ENCODE results near the gene LAMTOR5.

The LAMTOR5 gene

GRCh38 chr1:110385369-110385768 lies 22.1 kb downstream of the LAMTOR5 start:
- DNase-seq: no peak

- DNase-seq: no peak
Observed at GRCh38 chr1:110384581-110385321, 22.7 kb downstream of the LAMTOR5 start.

- no peak for DNase-seq
Observed at GRCh38 chr1:110383251-110383990, 24.1 kb downstream of the LAMTOR5 start.

GRCh38 chr1:110380672-110381283 lies 26.7 kb downstream of the LAMTOR5 start:
- DNase-seq: no peak

- DNase-seq: no peak
Observed at GRCh38 chr1:110375490-110375889, 32.0 kb downstream of the LAMTOR5 start.

- DNase-seq: no peak
Observed at GRCh38 chr1:110370827-110371226, 36.7 kb downstream of the LAMTOR5 start.

- DNase-seq: no peak
Observed at GRCh38 chr1:110364221-110364620, 43.3 kb downstream of the LAMTOR5 start.

GRCh38 chr1:110361856-110362255 lies 45.6 kb downstream of the LAMTOR5 start:
- no peak for DNase-seq

- no peak for DNase-seq
Observed at GRCh38 chr1:110360431-110360830, 47.1 kb downstream of the LAMTOR5 start.

- no peak for DNase-seq
Observed at GRCh38 chr1:110356379-110356778, 51.1 kb downstream of the LAMTOR5 start.

GRCh38 chr1:110355321-110355720 lies 52.2 kb downstream of the LAMTOR5 start:
- DNase-seq: no peak
